ENCODE results near the gene ODC1.

DNA sequence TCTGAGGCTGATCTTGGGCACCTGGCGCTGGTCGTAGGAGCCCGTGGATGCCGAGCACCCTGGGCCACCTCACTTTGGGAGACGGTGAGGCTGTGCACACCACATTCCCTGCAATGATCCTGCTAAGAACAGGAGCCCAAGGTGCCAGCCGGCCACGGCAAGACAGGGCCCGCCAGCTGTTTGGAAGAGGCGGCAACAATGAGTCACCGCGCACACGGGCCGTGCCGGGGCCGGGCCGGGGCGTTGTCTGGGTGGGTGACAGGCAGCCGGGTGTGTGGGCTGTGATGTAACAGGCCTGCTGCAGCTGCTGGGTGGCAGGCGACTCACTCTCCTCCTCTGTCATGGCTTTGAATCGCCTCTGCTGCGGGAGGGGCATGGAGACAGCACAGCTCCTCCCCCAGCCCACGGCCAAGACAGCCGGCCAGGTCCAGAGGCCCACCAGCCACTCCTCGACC is 49.7 kb upstream of the ODC1 start:
- TF ChIP-seq, protein P1, sequence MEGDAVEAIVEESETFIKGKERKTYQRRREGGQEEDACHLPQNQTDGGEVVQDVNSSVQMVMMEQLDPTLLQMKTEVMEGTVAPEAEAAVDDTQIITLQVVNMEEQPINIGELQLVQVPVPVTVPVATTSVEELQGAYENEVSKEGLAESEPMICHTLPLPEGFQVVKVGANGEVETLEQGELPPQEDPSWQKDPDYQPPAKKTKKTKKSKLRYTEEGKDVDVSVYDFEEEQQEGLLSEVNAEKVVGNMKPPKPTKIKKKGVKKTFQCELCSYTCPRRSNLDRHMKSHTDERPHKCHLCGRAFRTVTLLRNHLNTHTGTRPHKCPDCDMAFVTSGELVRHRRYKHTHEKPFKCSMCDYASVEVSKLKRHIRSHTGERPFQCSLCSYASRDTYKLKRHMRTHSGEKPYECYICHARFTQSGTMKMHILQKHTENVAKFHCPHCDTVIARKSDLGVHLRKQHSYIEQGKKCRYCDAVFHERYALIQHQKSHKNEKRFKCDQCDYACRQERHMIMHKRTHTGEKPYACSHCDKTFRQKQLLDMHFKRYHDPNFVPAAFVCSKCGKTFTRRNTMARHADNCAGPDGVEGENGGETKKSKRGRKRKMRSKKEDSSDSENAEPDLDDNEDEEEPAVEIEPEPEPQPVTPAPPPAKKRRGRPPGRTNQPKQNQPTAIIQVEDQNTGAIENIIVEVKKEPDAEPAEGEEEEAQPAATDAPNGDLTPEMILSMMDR (conservative IDR thresholded peaks at IDR 0.05; ENCODE audit: low read depth in 2 of 2) = no peak
- TF ChIP-seq JUNB (IDR thresholded peaks at IDR 0.05; ENCODE audit: unreplicated experiment) (no peak), EZH2phosphoT487 (IDR thresholded peaks at IDR 0.05; ENCODE audit: unreplicated experiment) (no peak), POLR2AphosphoS5 (IDR thresholded peaks at IDR 0.05; ENCODE audit: low read depth) (no peak)
